Stimulated activated CD8-positive, alpha-beta memory T cell treated with anti-CD3 and anti-CD28 coated beads, Interleukin-12 subunit alpha, Interleukin-12 subunit beta, amount 100 ng/mL, for 24 hours (primary cell): Measurements from ENCODE around the gene AOX1.
"Not testable (repeated sequence)": the region's sequence is repeated elsewhere in the genome, so short reads cannot be mapped to it uniquely, and the experiment has no call there.

Experiments used
- DNase-seq: peaks from one replicate; pipeline ENCODE4 v3.0.0-alpha.2; 2020; ENCODE audit errors: extremely low read depth

Gene AOX1

GRCh38 chr2:200667413-200667812, 81.6 kb downstream of the AOX1 start:
- DNase-seq = no peak

- no peak for DNase-seq
These were observed 82.7 kb downstream of the AOX1 start for GRCh38 chr2:200668478-200668877.

- DNase-seq = no peak
These were observed 83.5 kb downstream of the AOX1 start for GRCh38 chr2:200669308-200669707.

GRCh38 chr2:200670313-200670712, 84.5 kb downstream of the AOX1 start:
- DNase-seq = no peak

GRCh38 chr2:200670751-200671150, 84.9 kb downstream of the AOX1 start:
- no peak for DNase-seq

- no peak for DNase-seq
These were observed 87.4 kb downstream of the AOX1 start for GRCh38 chr2:200673191-200673590.

GRCh38 chr2:200674837-200675236, 89.0 kb downstream of the AOX1 start:
- no peak for DNase-seq

- DNase-seq = no peak
These were observed 91.4 kb downstream of the AOX1 start for GRCh38 chr2:200677171-200677570.

- no peak for DNase-seq
These were observed 92.1 kb downstream of the AOX1 start for GRCh38 chr2:200677721-200678532.

GRCh38 chr2:200679127-200679526, 93.3 kb downstream of the AOX1 start:
- no peak for DNase-seq

GRCh38 chr2:200679535-200679934, 93.7 kb downstream of the AOX1 start:
- DNase-seq = no peak

GRCh38 chr2:200681697-200682096, 95.9 kb downstream of the AOX1 start:
- no peak for DNase-seq

- not testable (repeated sequence) for DNase-seq
These were observed 96.6 kb downstream of the AOX1 start for GRCh38 chr2:200682407-200682806.

GRCh38 chr2:200687922-200688920, 102.4 kb downstream of the AOX1 start:
- DNase-seq = no peak

GRCh38 chr2:200689115-200689514, 103.3 kb downstream of the AOX1 start:
- DNase-seq = no peak

GRCh38 chr2:200693836-200694470, 108.1 kb downstream of the AOX1 start:
- no peak for DNase-seq

- DNase-seq = no peak
These were observed 109.4 kb downstream of the AOX1 start for GRCh38 chr2:200695191-200695590.

- no peak for DNase-seq
These were observed 109.8 kb downstream of the AOX1 start for GRCh38 chr2:200695601-200696000.

GRCh38 chr2:200698217-200698616, 112.4 kb downstream of the AOX1 start:
- no peak for DNase-seq

- DNase-seq = no peak
These were observed 113.5 kb downstream of the AOX1 start for GRCh38 chr2:200699310-200699709.

- DNase-seq = no peak
These were observed 115.0 kb downstream of the AOX1 start for GRCh38 chr2:200700856-200701255.

GRCh38 chr2:200702044-200702443, 116.2 kb downstream of the AOX1 start:
- DNase-seq = no peak
